ENCODE measurements around the gene RBM26.

- TF ChIP-seq CTCF (IDR thresholded peaks at IDR 0.05), result no peak
- TF ChIP-seq POLR2A (IDR thresholded peaks at IDR 0.05), result no peak
These were observed 32.1 kb downstream of the RBM26 start for GRCh38 chr13:79373916-79374315.

Data from prostate gland (tissue), 2 donors.